Psoas muscle (tissue), 8 donors: ENCODE data around the gene ACSS2. TPM values are rescaled to one million over a fixed set of nuclear protein-coding genes. Genes with fewer than 3 reads are reported as not detected.

ENCODE experiments used
- ATAC-seq, 4 donors: fragments of 200-7000 bp; cut with Tn5 transposase; one replicate each; pipeline ENCODE4 v1.9.1; 2020; ENCODE audit warnings: moderate library complexity in 3 of 4, mild to moderate bottlenecking in 2 of 4
- DNase-seq, 2 donors: peaks; one replicate each; pipeline ENCODE4 v3.0.0-alpha.2; 2020
- H3K27ac ChIP-seq: fragments of 200-600 bp; one replicate; pipeline ENCODE4 v1.8.0; 2022
- H3K27me3 ChIP-seq, 3 donors: fragments of 200-600 bp in 1 of 3; one replicate each; pipeline versions ENCODE4 v1.6.1 to v1.8.0; 2013 to 2022; ENCODE audit warnings: low read length in 2 of 3, mild to moderate bottlenecking in 2 of 3, moderate library complexity in 1 of 3; ENCODE audit not compliant: insufficient read depth in 3 of 3
- H3K36me3 ChIP-seq, 2 donors: fragments of 200-600 bp in 1 of 2; one replicate each; pipeline versions ENCODE4 v1.6.1 to v1.8.0; 2013 to 2022; ENCODE audit warnings: low read depth in 1 of 2, mild to moderate bottlenecking in 1 of 2, moderate library complexity in 1 of 2; ENCODE audit not compliant: insufficient read depth in 1 of 2
- H3K4me1 ChIP-seq: fragments of 200-600 bp; one replicate; pipeline ENCODE4 v1.8.0; 2022
- H3K4me3 ChIP-seq: fragments of 200-600 bp; one replicate; pipeline ENCODE4 v1.8.0; 2022; ENCODE audit warnings: mild to moderate bottlenecking
- H3K9me3 ChIP-seq: fragments of 200-600 bp; one replicate; pipeline ENCODE4 v1.8.0; 2022
- WGBS, 3 donors: extraction: QIAGEN DNeasy Blood & Tissue Kit; methylation state at CpG; one replicate each; pipeline versions ENCODE4 v1.1.6 to v1.1.7; 2013; 5-methylcytosine and 5-hydroxymethylcytosine counted together
- intact Hi-C, 2 donors: fragments of 100-400 bp; cut with DNase I; formaldehyde crosslinking; loops; one replicate each; pipeline versions ENCODE4 v1.11.0 to v1.14.2; 2022
- polyA plus RNA-seq, 3 donors: library from polyadenylated mRNA; stranded (reverse); fragments of 200-250 nt; gene quantifications; one replicate each; pipeline ENCODE4 v1.2.3, GENCODE V29; 2013
- total RNA-seq, 4 donors: library from RNA; stranded (reverse); fragmentation: NEBNext Ultra II Directional in 2 of 4; extraction: Animal tissue kit (Norgen Biotek cat#: 25700) in 2 of 4; gene quantifications; one replicate each; pipeline versions ENCODE4 v1.2.1 to v1.2.4, GENCODE V29; 2021 to 2023
- TF ChIP-seq, protein P1 (sequence below): fragments of 200-600 bp; IDR thresholded peaks from one replicate; pipeline ENCODE4 v1.8.0; 2022; ENCODE audit warnings: antibody characterized with exemption
- donor health status: healthy with polysubstance abuse.
- donor health status: DM: no; HTN: no; CAD: no; lungs with moderate emphysema.
- donor health status: Bipolar disorder and iron deficiency.
- donor health status: healthy.
- donor health status: DM: yes; HTN: yes; CAD: no.
- donor health status: DM: no; HTN: no; CAD: no.
- donor health status: DM: no; HTN: no; CAD: no.
- donor health status: DM: yes; HTN: yes; CAD: no.

Gene ACSS2
- total and polyA plus RNA-seq, 7 donors = 15.9 to 161 (median 106) TPM

- intact Hi-C loops = loop anchor here in 1 of 2 donors (2.0 kb wide), 1 partner anchor 79 kb away; no protein-coding TSS in a partner anchor
Measured at GRCh38 chr20:34953960-34954359, 77.5 kb downstream of the ACSS2 start.

GRCh38 chr20:34954904-34955230 is 78.5 kb downstream of the ACSS2 start:
- peaks cover 24% of the 10 kb centered on the region for H3K4me1 ChIP-seq
- intact Hi-C loops = loop anchor here (2.0 to 5.0 kb wide), 2 partner anchors 80 to 137 kb away; partner anchors contain the start of gene TRPC4AP (in 1 of the 2)

More at GRCh38 chr20:34953960-34954359, 77.5 kb downstream of the ACSS2 start:
- Histone ChIP-seq H3K4me3 (no peak overlapping the region), H3K36me3 (peaks cover 0 to 8% of the 10 kb centered on the region in 2 donors), H3K4me1 (peaks cover 25% of the 10 kb centered on the region), H3K27me3 (no peaks in the 10 kb centered on the region), H3K9me3 (no peaks in the 10 kb centered on the region), H3K27ac (peak overlapping the region; percentile 96)
- DNase-seq (no peak), ATAC-seq (no peak)
- TF ChIP-seq, protein P1, sequence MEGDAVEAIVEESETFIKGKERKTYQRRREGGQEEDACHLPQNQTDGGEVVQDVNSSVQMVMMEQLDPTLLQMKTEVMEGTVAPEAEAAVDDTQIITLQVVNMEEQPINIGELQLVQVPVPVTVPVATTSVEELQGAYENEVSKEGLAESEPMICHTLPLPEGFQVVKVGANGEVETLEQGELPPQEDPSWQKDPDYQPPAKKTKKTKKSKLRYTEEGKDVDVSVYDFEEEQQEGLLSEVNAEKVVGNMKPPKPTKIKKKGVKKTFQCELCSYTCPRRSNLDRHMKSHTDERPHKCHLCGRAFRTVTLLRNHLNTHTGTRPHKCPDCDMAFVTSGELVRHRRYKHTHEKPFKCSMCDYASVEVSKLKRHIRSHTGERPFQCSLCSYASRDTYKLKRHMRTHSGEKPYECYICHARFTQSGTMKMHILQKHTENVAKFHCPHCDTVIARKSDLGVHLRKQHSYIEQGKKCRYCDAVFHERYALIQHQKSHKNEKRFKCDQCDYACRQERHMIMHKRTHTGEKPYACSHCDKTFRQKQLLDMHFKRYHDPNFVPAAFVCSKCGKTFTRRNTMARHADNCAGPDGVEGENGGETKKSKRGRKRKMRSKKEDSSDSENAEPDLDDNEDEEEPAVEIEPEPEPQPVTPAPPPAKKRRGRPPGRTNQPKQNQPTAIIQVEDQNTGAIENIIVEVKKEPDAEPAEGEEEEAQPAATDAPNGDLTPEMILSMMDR = no peak
- WGBS, 3 donors = 88 to 91% (median 90%) methylated on average over 7 of the region's 7 CpGs

GRCh38 chr20:34955231-34956040 is 79.0 kb downstream of the ACSS2 start, which contains the start of the genes GSS and MYH7B:
Gene GSS (minus strand): TSS chr20:34955806. CDS start chr20:34951852, 3,954 bp downstream.
Gene MYH7B (plus strand): TSS chr20:34955868. CDS start chr20:34978006, 22,138 bp downstream.
- H3K27ac ChIP-seq = peak within 1 kb of the TSS; percentile 96
- TF ChIP-seq, protein P1 = peak; percentile 46
- no peaks in the 10 kb centered on the region for H3K9me3 ChIP-seq
- H3K27me3 ChIP-seq = no peaks in the 10 kb centered on the region
- H3K4me1 ChIP-seq = peaks cover 24% of the 10 kb centered on the region
- DNase-seq = peak; percentile 99
- peak; percentile 87 to 93 (median 92) for ATAC-seq
- intact Hi-C loops = loop anchor here (2.0 to 5.0 kb wide), 2 partner anchors 81 to 137 kb away; partner anchors contain the start of gene TRPC4AP (in 1 of the 2)
- WGBS, 3 donors = 0 to 1% (median 0%) methylated on average over 62 of the region's 62 CpGs
- peak within 1 kb of the TSS; percentile 80 for H3K4me3 ChIP-seq
- H3K36me3 ChIP-seq = peaks cover 0 to 3% of the 10 kb centered on the region in 2 donors

More at GRCh38 chr20:34954904-34955230, 78.5 kb downstream of the ACSS2 start:
- peaks cover 0 to 8% of the 10 kb centered on the region in 2 donors for H3K36me3 ChIP-seq
- TF ChIP-seq, protein P1 = no peak
- WGBS, 3 donors = 2 to 3% (median 2%) methylated on average over 13 of the region's 13 CpGs
- DNase-seq (peak; percentile 50 to 80), ATAC-seq (peak; percentile 55 to 69 (median 60))
- H3K27me3 ChIP-seq = no peaks in the 10 kb centered on the region
- peak overlapping the region; percentile 96 for H3K27ac ChIP-seq
- H3K4me3 ChIP-seq = peak overlapping the region; percentile 80
- no peaks in the 10 kb centered on the region for H3K9me3 ChIP-seq

DNA sequence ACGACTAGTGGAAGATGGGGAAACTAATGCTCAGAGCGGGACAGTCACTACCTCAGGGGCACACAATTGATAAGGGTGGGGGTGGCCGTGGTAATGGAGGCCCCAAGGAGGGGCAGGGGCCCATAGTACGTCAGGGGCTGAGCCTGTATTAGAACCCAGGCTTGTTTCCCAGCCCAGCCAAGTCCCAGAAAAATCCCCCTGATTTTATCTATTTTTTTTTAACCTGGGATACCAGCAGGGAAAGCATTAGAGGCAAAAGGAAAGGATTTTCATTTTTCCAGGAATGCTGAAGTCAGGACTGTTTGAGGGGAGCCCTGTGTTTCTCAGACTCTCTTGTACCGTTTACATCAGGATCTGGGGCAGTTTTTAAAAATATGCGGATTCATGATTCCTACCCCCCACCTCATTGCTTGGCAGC is 79.6 kb downstream of the ACSS2 start:
- intact Hi-C loops = loop anchor here in 1 of 2 donors (5.0 kb wide), 1 partner anchor 136 kb away; the partner anchor contains the start of gene TRPC4AP
- ATAC-seq (no peak), DNase-seq (no peak)
- H3K4me1 ChIP-seq = peaks cover 24% of the 10 kb centered on the region
- H3K4me3 ChIP-seq = peak overlapping the region; percentile 80
- no peaks in the 10 kb centered on the region for H3K27me3 ChIP-seq
- no peaks in the 10 kb centered on the region for H3K36me3 ChIP-seq
- TF ChIP-seq, protein P1 = no peak
- no peaks in the 10 kb centered on the region for H3K9me3 ChIP-seq
- H3K27ac ChIP-seq = peak overlapping the region; percentile 96
- 9 to 15% (median 12%) methylated on average over 6 of the region's 6 CpGs for WGBS, 3 donors
